B cell (primary cell): ENCODE measurements around the gene BAHCC1. TPM values are rescaled to one million over a fixed set of nuclear protein-coding genes. Genes with fewer than 3 reads are reported as not detected.

Experiments
- ATAC-seq: fragments of 200-7000 bp; cut with Tn5 transposase; one replicate; pipeline ENCODE4 v1.10.0; 2021; ENCODE audit warnings: low read depth, mild to moderate bottlenecking, moderate number of reproducible peaks, moderate library complexity
- CTCF ChIA-PET: fragments of 350-600 bp; sonication (Branson Sonifier 250); formaldehyde crosslinking; loops from one replicate; lab custom pipeline; 2021; ENCODE audit warnings: antibody characterized with exemption, inconsistent platforms; lab: Charles Lee
- POLR2A ChIA-PET: fragments of 350-600 bp; sonication (Branson Sonifier 250); formaldehyde crosslinking; loops from one replicate; lab custom pipeline; 2021; ENCODE audit warnings: antibody characterized with exemption; lab: Charles Lee
- DNase-seq: peaks from one replicate; pipeline ENCODE4 v3.0.0; 2013
- H2AFZ ChIP-seq: 2 replicates; pipeline ENCODE4 v1.6.1; 2012; ENCODE audit warnings: mild to moderate bottlenecking, low read depth, low read length; ENCODE audit not compliant: insufficient read depth, poor library complexity, severe bottlenecking
- H3K27ac ChIP-seq, 2 donors: 1 replicate in 1 of 2; 2 replicates in 1 of 2; pipeline ENCODE4 v1.5.1; 2012 to 2013; ENCODE audit warnings: low read length in 2 of 2, mild to moderate bottlenecking in 2 of 2, moderate library complexity in 1 of 2
- H3K27me3 ChIP-seq, 4 experiments: fragments of 200-600 bp in 1 of 4; sonication (generic) in 1 of 4; replicated peaks in 1 of 4; 1 replicate in 2 of 4; 2 replicates in 2 of 4; pipeline versions ENCODE4 v1.6.1 to v1.7.0; 2013 to 2016; ENCODE audit warnings: low read length in 3 of 4, mild to moderate bottlenecking in 2 of 4, mixed read lengths in 1 of 4, moderate library complexity in 1 of 4; ENCODE audit not compliant: insufficient read depth in 4 of 4, control insufficient read depth in 3 of 4; ENCODE audit errors: control extremely low read depth in 1 of 4
- H3K36me3 ChIP-seq, 2 experiments: replicated peaks in 1 of 2; 1 replicate in 1 of 2; 2 replicates in 1 of 2; pipeline versions ENCODE4 v1.6.1 to v1.7.1; 2013; ENCODE audit warnings: low read length in 1 of 2; ENCODE audit not compliant: insufficient read depth in 2 of 2, control insufficient read depth in 1 of 2; ENCODE audit errors: control extremely low read depth in 1 of 2, extremely low read depth in 1 of 2
- H3K4me1 ChIP-seq, 2 donors: fragments of 200-600 bp in 1 of 2; sonication (generic) in 1 of 2; 1 replicate in 1 of 2; 2 replicates in 1 of 2; pipeline versions ENCODE4 v1.5.1 to v1.6.1; 2013 to 2017; ENCODE audit warnings: low read length in 2 of 2; ENCODE audit not compliant: control insufficient read depth in 2 of 2, insufficient read depth in 2 of 2
- H3K4me2 ChIP-seq: replicated peaks from 2 replicates; pipeline ENCODE3; 2012; ENCODE audit warnings: mild to moderate bottlenecking, low read depth, low read length; ENCODE audit not compliant: poor library complexity, severe bottlenecking
- H3K4me3 ChIP-seq, 5 experiments: fragments of 200-600 bp in 1 of 5; sonication (generic) in 1 of 5; 1 replicate in 3 of 5; 2 replicates in 2 of 5; pipeline versions ENCODE4 v1.5.1 to v1.7.0; 2011 to 2016; ENCODE audit warnings: low read length in 4 of 5, mild to moderate bottlenecking in 4 of 5, low read depth in 2 of 5, control low read depth in 1 of 5, moderate library complexity in 1 of 5; ENCODE audit not compliant: insufficient read depth in 1 of 5; ENCODE audit errors: control extremely low read depth in 1 of 5, extremely low read depth in 1 of 5
- H3K79me2 ChIP-seq: fragments of 200-600 bp; sonication (generic); one replicate; pipeline ENCODE4 v1.6.0; 2016; ENCODE audit warnings: low read length; ENCODE audit not compliant: control insufficient read depth, insufficient read depth
- H3K9ac ChIP-seq: fragments of 200-600 bp; sonication (generic); 2 replicates; pipeline ENCODE4 v1.6.1; 2017; ENCODE audit warnings: mild to moderate bottlenecking, low read length, moderate library complexity
- H3K9me3 ChIP-seq, 3 donors: one replicate each; pipeline versions ENCODE4 v1.6.1 to v1.7.1; 2013; ENCODE audit warnings: low read length in 2 of 3; ENCODE audit not compliant: control insufficient read depth in 2 of 3, insufficient read depth in 1 of 3; ENCODE audit errors: control extremely low read depth in 1 of 3
- H4K20me1 ChIP-seq: 2 replicates; pipeline ENCODE4 v1.6.0; 2012; ENCODE audit warnings: mild to moderate bottlenecking, low read length; ENCODE audit not compliant: insufficient read depth, control insufficient read depth, poor library complexity, severe bottlenecking
- H3K27ac Mint-ChIP-seq: one replicate; pipeline ENCODE4 v1.8.0; 2021; ENCODE audit warnings: mixed read lengths
- H3K27me3 Mint-ChIP-seq: one replicate; pipeline ENCODE4 v1.8.0; 2021; ENCODE audit warnings: mixed read lengths
- H3K4me1 Mint-ChIP-seq: one replicate; pipeline ENCODE4 v1.8.0; 2021; ENCODE audit warnings: mixed read lengths
- H3K4me3 Mint-ChIP-seq: one replicate; pipeline ENCODE4 v1.8.0; 2021; ENCODE audit warnings: mixed read lengths
- H3K9me3 Mint-ChIP-seq: one replicate; pipeline ENCODE4 v1.8.0; 2022; ENCODE audit warnings: mixed read lengths; ENCODE audit not compliant: insufficient read depth
- CTCF ChIP-seq: fragments of 200-600 bp; IDR thresholded peaks from one replicate; pipeline ENCODE4 v1.8.0; 2022; ENCODE audit warnings: antibody characterized with exemption, mild to moderate bottlenecking
- EZH2 ChIP-seq: IDR thresholded peaks from 2 replicates; pipeline ENCODE4 v1.6.1; 2012; ENCODE audit warnings: borderline replicate concordance, low read depth, mild to moderate bottlenecking, moderate library complexity, low read length; ENCODE audit not compliant: insufficient read depth, poor library complexity, severe bottlenecking
- WGBS: methylation state at CpG from one replicate; pipeline ENCODE4 v1.1.5; 2013; ENCODE audit warnings: missing lambda C conversion rate; ENCODE audit not compliant: insufficient coverage; 5-methylcytosine and 5-hydroxymethylcytosine counted together
- intact Hi-C: fragments of 100-400 bp; cut with micrococcal nuclease; formaldehyde crosslinking; loops from one replicate; pipeline ENCODE4 v1.10.0; 2022
- polyA plus RNA-seq: library from polyadenylated mRNA; depleted of rRNA; stranded (reverse); fragments of >200 nt; gene quantifications from 2 replicates; pipeline ENCODE4 v1.2.3, GENCODE V29; 2012
- total RNA-seq, 2 donors: library from RNA; stranded (reverse); fragments of 120-200 nt in 1 of 2; gene quantifications; 1 replicate in 1 of 2; 2 replicates in 1 of 2; pipeline versions ENCODE4 v1.2.3 to v1.2.4, GENCODE V29; 2013 to 2022

BAHCC1 gene
- total and polyA plus RNA-seq, 2 donors (not counting 1 experiment from before 2014, with no cell fraction given): 0.12 to 0.48 TPM

DNA sequence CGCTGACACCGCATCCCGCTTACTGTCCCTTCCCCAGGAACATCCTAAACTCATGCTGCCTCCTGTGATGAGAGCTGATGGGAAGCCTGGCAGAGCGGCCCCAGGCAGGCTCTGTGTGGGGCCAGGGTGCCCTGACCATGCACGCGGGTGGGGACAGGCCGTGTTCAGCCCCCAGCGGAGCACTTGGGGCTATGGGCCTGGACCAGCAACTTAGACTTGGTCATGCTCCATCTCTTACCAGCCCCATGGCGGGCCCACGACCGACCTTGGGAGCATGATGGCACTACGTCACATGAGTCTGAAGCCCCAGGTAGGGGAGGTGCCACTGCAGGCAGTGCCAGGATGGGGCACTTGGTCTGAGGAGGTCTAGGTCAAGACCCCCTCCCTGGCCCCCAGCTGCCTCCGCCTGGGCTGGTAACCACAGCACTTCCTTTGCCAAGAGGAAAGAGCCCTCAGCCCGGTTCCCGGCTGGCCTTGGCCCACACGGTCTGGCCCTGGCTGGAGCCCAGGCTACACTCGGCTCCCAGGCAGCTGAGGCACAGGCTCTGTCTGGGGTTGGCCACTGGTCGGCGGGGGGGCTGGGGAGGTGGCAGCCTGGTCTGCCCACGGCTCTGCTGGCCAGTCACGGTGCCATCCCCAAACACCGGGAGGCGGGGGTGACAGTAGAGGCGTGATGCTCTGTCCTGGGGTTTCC, 25.7 kb downstream of the BAHCC1 start:
- H4K20me1 ChIP-seq: no peaks in the 10 kb centered on the region
- no peak overlapping the region for H3K9ac ChIP-seq
- H2AFZ ChIP-seq: no peak overlapping the region
- TF ChIP-seq CTCF (no peak), EZH2 (no peak)
- H3K4me3 Mint-ChIP-seq: no peak overlapping the region
- H3K27me3 ChIP-seq: peaks cover 0 to 13% (median 0%) of the 10 kb centered on the region in 4 experiments
- 81% methylated on average over 22 of the region's 24 CpGs for WGBS
- no peak for DNase-seq
- no peak for ATAC-seq
- intact Hi-C loops: no loop called here
- CTCF ChIA-PET: no interaction called here
- no peak overlapping the region for H3K27ac ChIP-seq
- no peak overlapping the region for H3K27ac Mint-ChIP-seq
- peaks cover 25% of the 10 kb centered on the region for H3K79me2 ChIP-seq
- POLR2A ChIA-PET: no interaction called here
- no peaks in the 10 kb centered on the region for H3K4me1 Mint-ChIP-seq
- H3K4me2 ChIP-seq: no peak overlapping the region
- no peaks in the 10 kb centered on the region for H3K36me3 ChIP-seq
- no peaks in the 10 kb centered on the region for H3K4me1 ChIP-seq
- H3K9me3 ChIP-seq: peaks cover 0 to 2% (median 0%) of the 10 kb centered on the region in 3 donors
- no peak overlapping the region for H3K4me3 ChIP-seq
- peaks cover 3% of the 10 kb centered on the region for H3K27me3 Mint-ChIP-seq
- H3K9me3 Mint-ChIP-seq: no peaks in the 10 kb centered on the region
